Gastroesophageal sphincter (tissue), 3 donors: ENCODE results near the gene ZPBP2.

ENCODE experiments used
- POLR2A ChIP-seq, 2 donors: fragments of 450-650 bp; IDR thresholded peaks; one replicate each; pipeline ENCODE4 v1.6.1; 2017; ENCODE audit warnings: antibody characterized with exemption in 2 of 2, mild to moderate bottlenecking in 2 of 2, moderate library complexity in 1 of 2
- POLR2AphosphoS5 ChIP-seq: sonication (generic); formaldehyde crosslinking; IDR thresholded peaks from one replicate; pipeline ENCODE4 v1.6.1; 2017; ENCODE audit warnings: antibody characterized with exemption
- TF ChIP-seq, protein P1 (sequence below), 4 experiments: fragments of 200-600 bp in 2 of 4; fragments of 450-650 bp in 2 of 4; sonication (generic) in 1 of 4; IDR thresholded peaks; one replicate each; pipeline ENCODE4 v1.5.1; 2017 to 2019; ENCODE audit warnings: antibody characterized with exemption in 4 of 4, mild to moderate bottlenecking in 2 of 4, moderate library complexity in 2 of 4

DNA sequence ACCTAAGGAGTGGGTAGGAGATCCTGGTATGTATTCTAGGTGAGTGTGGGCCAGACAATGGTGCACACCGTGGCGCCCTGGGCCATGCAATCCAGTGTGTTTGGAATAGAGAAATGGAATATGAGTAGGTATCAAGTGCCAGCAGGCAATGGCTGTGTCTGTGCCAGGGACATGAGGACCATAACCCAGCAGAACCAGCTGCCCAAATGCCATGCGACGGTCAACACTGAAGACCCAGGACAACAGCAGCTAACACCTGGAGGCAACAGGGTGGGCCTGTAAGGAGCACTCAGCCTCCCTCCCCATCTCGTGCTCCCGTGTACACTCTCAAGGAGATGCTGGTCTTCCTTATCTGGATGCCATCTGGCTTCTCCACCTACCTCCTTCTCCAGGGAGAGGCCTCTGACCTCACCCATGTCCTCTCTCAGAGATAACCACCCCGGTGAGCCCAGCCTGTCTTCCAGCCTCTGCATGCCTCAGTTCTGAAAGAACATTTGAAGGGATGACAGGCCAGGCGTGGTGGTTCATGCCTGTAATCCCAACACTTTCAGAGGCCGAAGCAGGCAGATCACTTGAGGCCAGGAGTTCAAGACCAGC is 51.2 kb downstream of the ZPBP2 start:
- TF ChIP-seq, protein P1, sequence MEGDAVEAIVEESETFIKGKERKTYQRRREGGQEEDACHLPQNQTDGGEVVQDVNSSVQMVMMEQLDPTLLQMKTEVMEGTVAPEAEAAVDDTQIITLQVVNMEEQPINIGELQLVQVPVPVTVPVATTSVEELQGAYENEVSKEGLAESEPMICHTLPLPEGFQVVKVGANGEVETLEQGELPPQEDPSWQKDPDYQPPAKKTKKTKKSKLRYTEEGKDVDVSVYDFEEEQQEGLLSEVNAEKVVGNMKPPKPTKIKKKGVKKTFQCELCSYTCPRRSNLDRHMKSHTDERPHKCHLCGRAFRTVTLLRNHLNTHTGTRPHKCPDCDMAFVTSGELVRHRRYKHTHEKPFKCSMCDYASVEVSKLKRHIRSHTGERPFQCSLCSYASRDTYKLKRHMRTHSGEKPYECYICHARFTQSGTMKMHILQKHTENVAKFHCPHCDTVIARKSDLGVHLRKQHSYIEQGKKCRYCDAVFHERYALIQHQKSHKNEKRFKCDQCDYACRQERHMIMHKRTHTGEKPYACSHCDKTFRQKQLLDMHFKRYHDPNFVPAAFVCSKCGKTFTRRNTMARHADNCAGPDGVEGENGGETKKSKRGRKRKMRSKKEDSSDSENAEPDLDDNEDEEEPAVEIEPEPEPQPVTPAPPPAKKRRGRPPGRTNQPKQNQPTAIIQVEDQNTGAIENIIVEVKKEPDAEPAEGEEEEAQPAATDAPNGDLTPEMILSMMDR (IDR thresholded peaks at IDR 0.05), result no peak
- TF ChIP-seq POLR2A (IDR thresholded peaks at IDR 0.05) (no peak), POLR2AphosphoS5 (no peak)
